ENCODE results near the gene SLC39A8.

DNA sequence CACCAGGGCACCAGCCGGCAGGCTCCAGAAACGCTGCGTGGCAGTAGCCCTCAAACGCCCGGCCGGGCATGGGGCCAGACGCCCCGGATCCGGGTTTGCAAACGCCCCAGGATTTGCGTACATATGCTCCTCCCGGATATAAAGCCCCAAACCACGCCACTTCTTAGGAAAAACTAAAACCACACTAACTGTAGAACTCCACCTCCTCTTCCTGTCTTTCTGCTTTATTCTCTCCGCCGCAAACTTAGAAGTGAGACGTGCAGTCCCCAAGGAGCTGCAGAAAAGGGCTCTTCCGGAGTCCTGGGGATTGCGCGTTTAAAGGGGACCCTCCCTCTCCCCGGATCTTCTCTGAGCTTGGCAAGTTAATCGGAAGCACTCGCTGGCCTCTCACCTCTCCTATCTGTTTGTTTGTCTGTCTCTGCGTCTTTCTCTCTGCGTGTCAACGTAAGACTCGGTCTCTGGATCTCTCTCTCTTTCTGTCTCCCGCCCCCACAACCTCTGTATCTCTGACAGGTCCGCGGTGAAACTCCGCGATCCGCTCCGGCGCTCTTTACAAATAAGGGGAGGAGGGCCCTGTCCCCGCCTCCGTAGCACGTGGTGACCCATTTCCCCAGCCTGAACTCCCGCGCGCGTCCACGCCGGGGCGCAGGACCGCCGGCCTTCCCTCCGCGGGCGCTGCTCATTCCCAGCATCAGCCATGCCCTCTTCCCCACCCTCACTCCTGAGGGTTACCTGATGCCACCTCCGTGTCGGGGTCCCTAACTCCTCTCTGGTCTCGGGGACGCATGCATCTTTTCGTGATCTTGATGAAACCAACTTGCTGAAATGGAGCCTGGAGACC is at the start of gene SLC39A8:
- TF ChIP-seq POLR2AphosphoS5 (IDR thresholded peaks at IDR 0.05; ENCODE audit: low read depth, low read length) = peak; percentile 63; the same call in 1 of the 2 replicates
- TF ChIP-seq POLR2A (IDR thresholded peaks at IDR 0.05; ENCODE audit: low read depth, low read length) = peak; percentile 69
